RPMI7951 (cell line): ENCODE data around the gene SORCS2. TPM values are rescaled to one million over a fixed set of nuclear protein-coding genes. Genes with fewer than 3 reads are reported as not detected.

Experiments used
- DNase-seq: peaks from one replicate; pipeline ENCODE4 v3.0.0-alpha.2; 2012; ENCODE audit warnings: low read depth
- total RNA-seq: library from RNA; depleted of rRNA; stranded (reverse); fragments of >200 nt; shearing (Covaris generic); gene quantifications from 2 replicates; pipeline ENCODE4 v1.2.3, GENCODE V29; 2014

The SORCS2 gene
- total RNA-seq, 1 experiment from 2014 or later = 2.0 TPM

GRCh38 chr4:7323872-7324650 lies 131.7 kb downstream of the SORCS2 start:
- DNase-seq = no peak

GRCh38 chr4:7324651-7325121 lies 132.3 kb downstream of the SORCS2 start:
- no peak for DNase-seq

GRCh38 chr4:7325541-7325940 lies 133.2 kb downstream of the SORCS2 start:
- DNase-seq = no peak

GRCh38 chr4:7326306-7326692 lies 134.0 kb downstream of the SORCS2 start:
- no peak for DNase-seq

GRCh38 chr4:7326693-7327340 lies 134.5 kb downstream of the SORCS2 start:
- DNase-seq = no peak

- DNase-seq = peak; percentile 27
Measured at GRCh38 chr4:7327341-7327885, 135.1 kb downstream of the SORCS2 start.

GRCh38 chr4:7328162-7328912 lies 136.0 kb downstream of the SORCS2 start:
- no peak for DNase-seq

GRCh38 chr4:7328913-7329638 lies 136.7 kb downstream of the SORCS2 start:
- DNase-seq = peak; percentile 79

- DNase-seq = no peak
Measured at GRCh38 chr4:7330031-7330596, 137.8 kb downstream of the SORCS2 start.

- no peak for DNase-seq
Measured at GRCh38 chr4:7330811-7331681, 138.7 kb downstream of the SORCS2 start.

- no peak for DNase-seq
Measured at GRCh38 chr4:7331682-7332000, 139.3 kb downstream of the SORCS2 start.

- DNase-seq = peak; percentile 50
Measured at GRCh38 chr4:7332216-7333023, 140.1 kb downstream of the SORCS2 start.

- DNase-seq = no peak
Measured at GRCh38 chr4:7333024-7333780, 140.9 kb downstream of the SORCS2 start.

- no peak for DNase-seq
Measured at GRCh38 chr4:7333801-7334421, 141.6 kb downstream of the SORCS2 start.

GRCh38 chr4:7334521-7335275 lies 142.4 kb downstream of the SORCS2 start:
- DNase-seq = no peak

- no peak for DNase-seq
Measured at GRCh38 chr4:7335344-7336066, 143.2 kb downstream of the SORCS2 start.

GRCh38 chr4:7336067-7336569 lies 143.8 kb downstream of the SORCS2 start:
- no peak for DNase-seq
